Endothelial cell of umbilical vein (primary cell): Measurements from ENCODE around the gene MT3. TPM values are rescaled to one million over a fixed set of nuclear protein-coding genes. Genes with fewer than 3 reads are reported as not detected.

Experiments used
- BruUV-seq: library from RNA; stranded (reverse); fragments of 400-500 nt; replicated peaks from 2 replicates; lab custom pipeline; 2021; lab: Mats Ljungman, UMichigan
- CTCF ChIA-PET: fragments of 300-600, 350-600 bp; sonication (Branson Sonifier 250); formaldehyde crosslinking; loops from one replicate; lab custom pipeline; 2021; ENCODE audit warnings: antibody characterized with exemption, inconsistent platforms; lab: Charles Lee
- POLR2A ChIA-PET: fragments of 300-600, 350-600 bp; sonication (Branson Sonifier 250); formaldehyde crosslinking; loops from one replicate; lab custom pipeline; 2021; ENCODE audit warnings: antibody characterized with exemption, inconsistent platforms; lab: Charles Lee
- DNase-seq: peaks from one replicate; pipeline ENCODE4 v3.0.0-alpha.2; 2011; ENCODE audit warnings: low read depth, low spot score
- FAIRE-seq: peaks from 2 replicates; lab custom pipeline; 2011; peaks lifted over from hg19 to GRCh38; lab: Jason Lieb, UNC
- H2AFZ ChIP-seq: 2 replicates; pipeline ENCODE4 v1.6.0; 2012; ENCODE audit warnings: low read depth, low read length, control low read depth, inconsistent platforms
- H3K27ac ChIP-seq: 2 replicates; pipeline ENCODE4 v1.5.1; 2011; ENCODE audit warnings: low read depth, mild to moderate bottlenecking, control low read depth, low read length, moderate library complexity; ENCODE audit not compliant: insufficient read depth
- H3K27me3 ChIP-seq, 2 experiments: 2 replicates each; pipeline versions ENCODE4 v1.6.0 to v1.6.1; 2011; ENCODE audit warnings: low read length in 2 of 2, mixed read lengths in 1 of 2; ENCODE audit not compliant: control insufficient read depth in 2 of 2, insufficient read depth in 2 of 2
- H3K36me3 ChIP-seq, 2 experiments: 2 replicates in 1 of 2; 3 replicates in 1 of 2; pipeline ENCODE4 v1.5.1; 2011; ENCODE audit warnings: low read length in 2 of 2, mild to moderate bottlenecking in 1 of 2, moderate library complexity in 1 of 2; ENCODE audit not compliant: control insufficient read depth in 2 of 2, insufficient read depth in 2 of 2; ENCODE audit errors: extremely low read depth in 1 of 2
- H3K4me1 ChIP-seq: 3 replicates; pipeline ENCODE4 v1.5.1; 2011; ENCODE audit warnings: mild to moderate bottlenecking, low read length; ENCODE audit not compliant: control insufficient read depth, insufficient read depth; ENCODE audit errors: extremely low read depth
- H3K4me2 ChIP-seq: 2 replicates; pipeline ENCODE4 v1.6.1; 2011; ENCODE audit warnings: low read length, control low read depth, mixed read lengths; ENCODE audit not compliant: insufficient read depth
- H3K4me3 ChIP-seq, 3 experiments: fragments of 200-600 bp in 1 of 3; sonication (generic), shearing (Covaris generic) in 1 of 3; replicated peaks in 1 of 3; 2 replicates each; pipeline ENCODE4 v1.5.1; 2011 to 2016; ENCODE audit warnings: control low read depth in 3 of 3, low read length in 3 of 3, mild to moderate bottlenecking in 2 of 3, inconsistent platforms in 1 of 3, low read depth in 1 of 3, moderate library complexity in 1 of 3; ENCODE audit not compliant: insufficient read depth in 1 of 3
- H3K79me2 ChIP-seq: 2 replicates; pipeline ENCODE4 v1.6.0; 2012; ENCODE audit warnings: low read length, inconsistent platforms; ENCODE audit not compliant: control insufficient read depth, insufficient read depth
- H3K9ac ChIP-seq: replicated peaks from 2 replicates; pipeline ENCODE3; 2011; ENCODE audit warnings: low read length, control low read depth; ENCODE audit not compliant: insufficient read depth; ENCODE audit errors: extremely low read depth
- H3K9me1 ChIP-seq: replicated peaks from 3 replicates; pipeline ENCODE4 v1.6.0; 2011; ENCODE audit warnings: mild to moderate bottlenecking, low read length; ENCODE audit not compliant: control insufficient read depth, insufficient read depth; ENCODE audit errors: extremely low read depth
- H3K9me3 ChIP-seq: replicated peaks from 2 replicates; pipeline ENCODE4 v1.5.1; 2012; ENCODE audit warnings: low read length, inconsistent platforms; ENCODE audit not compliant: control insufficient read depth, insufficient read depth
- H4K20me1 ChIP-seq: replicated peaks from 2 replicates; pipeline ENCODE3; 2011; ENCODE audit warnings: mild to moderate bottlenecking, low read length; ENCODE audit not compliant: control insufficient read depth, insufficient read depth; ENCODE audit errors: extremely low read depth
- CTCF ChIP-seq, 2 donors: IDR thresholded peaks; 1 replicate in 1 of 2; 2 replicates in 1 of 2; pipeline ENCODE4 v1.5.1; 2011; ENCODE audit warnings: low read length in 2 of 2, mild to moderate bottlenecking in 2 of 2, moderate library complexity in 2 of 2, control low read depth in 1 of 2, inconsistent platforms in 1 of 2, low read depth in 1 of 2; ENCODE audit not compliant: insufficient read depth in 1 of 2; ENCODE audit errors: extremely low read depth in 1 of 2
- EZH2 ChIP-seq: IDR thresholded peaks from 2 replicates; pipeline ENCODE4 v1.6.1; 2012; ENCODE audit warnings: borderline replicate concordance, low read depth, mild to moderate bottlenecking, moderate library complexity, low read length, inconsistent platforms; ENCODE audit not compliant: severe bottlenecking
- FOS ChIP-seq: IDR thresholded peaks from 2 replicates; pipeline ENCODE4 v1.6.1; 2011; ENCODE audit warnings: mild to moderate bottlenecking, low read length, moderate library complexity, borderline replicate concordance; ENCODE audit not compliant: insufficient read depth
- GATA2 ChIP-seq: IDR thresholded peaks from 2 replicates; pipeline ENCODE4 v1.7.0; 2011; ENCODE audit warnings: low read depth, mild to moderate bottlenecking, moderate library complexity, mixed read lengths, low read length; ENCODE audit not compliant: insufficient read length, insufficient read depth
- JUN ChIP-seq: IDR thresholded peaks from 2 replicates; pipeline ENCODE4 v1.6.1; 2011; ENCODE audit warnings: borderline replicate concordance, low read depth; ENCODE audit not compliant: insufficient read length, insufficient read depth
- MYC ChIP-seq: IDR thresholded peaks from one replicate; pipeline ENCODE4 v1.6.1; 2011; ENCODE audit warnings: mild to moderate bottlenecking, low read depth, low read length
- POLR2A ChIP-seq: IDR thresholded peaks from 2 replicates; pipeline ENCODE4 v1.6.1; 2012; ENCODE audit warnings: low read depth, mild to moderate bottlenecking, control low read depth, low read length
- dilution Hi-C: fragments of 300-500 bp; cut with MboI; formaldehyde crosslinking; loops from one replicate; pipeline ENCODE4 v1.15.0; 2019; ENCODE audit warnings: low sequenced_read_pairs; ENCODE audit not compliant: extremely low pct_ligation_motif_present
- intact Hi-C: fragments of 100-400 bp; cut with micrococcal nuclease; formaldehyde crosslinking; loops from one replicate; pipeline ENCODE4 v1.10.0; 2022
- polyA plus RNA-seq, 4 experiments: library from polyadenylated mRNA; depleted of rRNA in 3 of 4; stranded (reverse) in 3 of 4; unstranded in 1 of 4; fragments of >200 nt; gene quantifications; 2 replicates each; pipeline versions ENCODE4 v1.2.1 to v1.2.3, GENCODE V29; 2011 to 2012; ENCODE audit warnings: missing spikeins in 1 of 4
- total RNA-seq: library from RNA; stranded (reverse); gene quantifications from 2 replicates; pipeline ENCODE4 v1.2.3, GENCODE V29; 2021

MT3 gene
- total and polyA plus RNA-seq, 2 donors (not counting 3 experiments of a cell fraction or from before 2014, with no cell fraction given) = not detected

- FAIRE-seq = no peak
- CTCF ChIA-PET = no interaction called here
- dilution Hi-C loops = no loop called here
Measured at GRCh38 chr16:56594292-56594619, 4.9 kb downstream of the MT3 start.

More at GRCh38 chr16:56594292-56594619, 4.9 kb downstream of the MT3 start:
- H3K9me1 ChIP-seq = no peaks in the 10 kb centered on the region
- no peaks in the 10 kb centered on the region for H3K36me3 ChIP-seq
- no peak overlapping the region for H3K27ac ChIP-seq
- BruUV-seq = no TSS peak
- H2AFZ ChIP-seq = no peak overlapping the region
- peaks cover 11 to 13% of the 10 kb centered on the region in 2 experiments for H3K27me3 ChIP-seq
- no peaks in the 10 kb centered on the region for H4K20me1 ChIP-seq
- DNase-seq = no peak
- H3K9me3 ChIP-seq = no peaks in the 10 kb centered on the region
- no peaks in the 10 kb centered on the region for H3K79me2 ChIP-seq
- no peak overlapping the region for H3K4me3 ChIP-seq
- TF ChIP-seq FOS (no peak), CTCF (IDR thresholded peaks at IDR 0.05; ENCODE audit: extremely low read depth in 1 of 2, insufficient read depth in 1 of 2, low read depth in 1 of 2, low read length in 2 of 2) (no peak), POLR2A (no peak), JUN (no peak), MYC (no peak), GATA2 (no peak), EZH2 (no peak)
- H3K4me1 ChIP-seq = no peaks in the 10 kb centered on the region
- H3K9ac ChIP-seq = no peak overlapping the region
- intact Hi-C loops = no loop called here
- no peak overlapping the region for H3K4me2 ChIP-seq
- POLR2A ChIA-PET = no interaction called here
